NCI-H748 (cell line): ENCODE data around the gene SHTN1.

Source experiments
- DNase-seq: peaks from one replicate; lab custom pipeline; 2025; ENCODE audit not compliant: unreplicated experiment; lab: John Stamatoyannopoulos, UW

The SHTN1 gene

GRCh38 chr10:116875897-116876296 is 129.1 kb downstream of the SHTN1 start:
- DNase-seq = no peak

GRCh38 chr10:116873134-116873533 is 131.9 kb downstream of the SHTN1 start:
- DNase-seq = no peak

- no peak for DNase-seq
Observed at GRCh38 chr10:116870949-116871348, 134.0 kb downstream of the SHTN1 start.

- peak; percentile 49 for DNase-seq
Observed at GRCh38 chr10:116868722-116869121, 136.3 kb downstream of the SHTN1 start.

GRCh38 chr10:116868198-116868676 is 136.8 kb downstream of the SHTN1 start:
- DNase-seq = no peak

- no peak for DNase-seq
Observed at GRCh38 chr10:116866987-116867595, 137.9 kb downstream of the SHTN1 start.

GRCh38 chr10:116866066-116866465 is 138.9 kb downstream of the SHTN1 start:
- no peak for DNase-seq

GRCh38 chr10:116864436-116864835 is 140.6 kb downstream of the SHTN1 start:
- no peak for DNase-seq

GRCh38 chr10:116861796-116862195 is 143.2 kb downstream of the SHTN1 start:
- DNase-seq = no peak

GRCh38 chr10:116857156-116857555 is 147.8 kb downstream of the SHTN1 start:
- DNase-seq = no peak

GRCh38 chr10:116853701-116854100 is 151.3 kb downstream of the SHTN1 start:
- DNase-seq = no peak

- DNase-seq = no peak
Observed at GRCh38 chr10:116853287-116853686, 151.7 kb downstream of the SHTN1 start.

- DNase-seq = no peak
Observed at GRCh38 chr10:116852246-116852645, 152.7 kb downstream of the SHTN1 start.

- no peak for DNase-seq
Observed at GRCh38 chr10:116850058-116850611, 154.9 kb downstream of the SHTN1 start.

GRCh38 chr10:116849248-116850057 is 155.5 kb downstream of the SHTN1 start, which contains the start of gene ENO4:
TSS of gene ENO4 (plus strand) at chr10:116849499. CDS start at chr10:116849567, 68 bp downstream.
- DNase-seq = peak; percentile 92

- DNase-seq = peak; percentile 61
Observed at GRCh38 chr10:116848944-116849247, 156.1 kb downstream of the SHTN1 start.

GRCh38 chr10:116848032-116848943 is 156.7 kb downstream of the SHTN1 start:
- DNase-seq = no peak

GRCh38 chr10:116845823-116846222 is 159.2 kb downstream of the SHTN1 start:
- no peak for DNase-seq

GRCh38 chr10:116840389-116841075 is 164.5 kb downstream of the SHTN1 start:
- no peak for DNase-seq

- DNase-seq = no peak
Observed at GRCh38 chr10:116838143-116838725, 166.8 kb downstream of the SHTN1 start.
